GM23248 (cell line): ENCODE data around the gene HYI.

ENCODE experiments used
- EZH2 ChIP-seq: fragments of 200-600 bp; sonication (generic); IDR thresholded peaks from 2 replicates; pipeline ENCODE4 v1.6.1; 2018; ENCODE audit warnings: antibody characterized with exemption, mild to moderate bottlenecking; ENCODE audit not compliant: insufficient read depth, poor library complexity, severe bottlenecking
- EZH2phosphoT487 ChIP-seq: fragments of 200-600 bp; sonication (generic); IDR thresholded peaks from 2 replicates; pipeline ENCODE4 v1.6.1; 2018; ENCODE audit warnings: antibody characterized with exemption, moderate library complexity, mild to moderate bottlenecking, low read depth; ENCODE audit not compliant: insufficient read depth

DNA sequence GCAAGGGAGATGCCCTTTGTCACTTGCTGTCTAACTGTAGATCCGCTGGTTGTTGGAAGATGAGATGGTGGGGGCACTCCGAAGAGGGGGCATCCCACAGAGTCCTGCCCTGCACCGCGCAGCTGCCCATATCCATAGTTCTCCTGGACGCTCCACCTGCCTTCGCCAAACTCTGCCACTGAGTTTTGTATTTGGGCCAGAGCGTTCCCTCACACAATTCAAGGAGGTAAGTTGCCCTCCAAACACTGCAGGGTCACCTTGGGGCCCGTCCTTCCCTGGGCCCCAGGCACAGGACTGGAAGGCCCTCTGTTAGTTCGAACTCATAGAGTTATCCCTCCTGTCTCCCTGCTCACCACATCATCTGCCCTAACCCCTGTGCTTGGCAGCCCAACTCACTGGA is 22.1 kb downstream of the HYI start:
- TF ChIP-seq EZH2 (no peak), EZH2phosphoT487 (no peak)
